WTC11 (cell line): ENCODE measurements around the gene ESPN. TPM values are rescaled to one million over a fixed set of nuclear protein-coding genes. Genes with fewer than 3 reads are reported as not detected.

ENCODE experiments used
- ATAC-seq: fragments of 200-7000 bp; cut with Tn5 transposase; 2 replicates; pipeline ENCODE4 v1.10.0; 2021; ENCODE audit warnings: mild to moderate bottlenecking, moderate library complexity
- CTCF ChIA-PET: fragments of 300-600 bp; sonication (Branson Sonifier 250); formaldehyde crosslinking; loops from one replicate; lab custom pipeline; 2021; ENCODE audit warnings: antibody characterized with exemption; lab: Charles Lee
- POLR2A ChIA-PET: fragments of 350-600 bp; sonication (Branson Sonifier 250); formaldehyde crosslinking; loops from one replicate; lab custom pipeline; 2021; ENCODE audit warnings: antibody characterized with exemption; lab: Charles Lee
- DNase-seq: peaks from one replicate; pipeline ENCODE4 v3.0.0; 2021; ENCODE audit warnings: low spot score
- H3K27ac Mint-ChIP-seq: 2 replicates; pipeline ENCODE4 v1.8.0; 2021; ENCODE audit warnings: mixed read lengths
- H3K27me3 Mint-ChIP-seq: 2 replicates; pipeline ENCODE4 v1.8.0; 2021; ENCODE audit warnings: low read depth, mild to moderate bottlenecking, moderate library complexity, mixed read lengths
- H3K36me3 Mint-ChIP-seq: 2 replicates; pipeline ENCODE4 v1.8.0; 2021; ENCODE audit warnings: mixed read lengths
- H3K4me1 Mint-ChIP-seq: 2 replicates; pipeline ENCODE4 v1.8.0; 2022; ENCODE audit warnings: mixed read lengths
- H3K4me3 Mint-ChIP-seq: 2 replicates; pipeline ENCODE4 v1.8.0; 2021; ENCODE audit warnings: mild to moderate bottlenecking, moderate library complexity, mixed read lengths
- H3K9me3 Mint-ChIP-seq: 2 replicates; pipeline ENCODE4 v1.8.0; 2021; ENCODE audit warnings: mixed read lengths
- FOXJ3 ChIP-seq: sonication (generic); formaldehyde crosslinking; IDR thresholded peaks from 2 replicates; pipeline ENCODE4 v1.9.0; 2021; ENCODE audit warnings: missing genetic modification reagents, mild to moderate bottlenecking, borderline replicate concordance
- GRHL2 ChIP-seq: fragments of 250-450 bp; sonication (Bioruptor Pico); IDR thresholded peaks from 2 replicates; pipeline ENCODE4 v1.8.0; 2022; ENCODE audit warnings: mild to moderate bottlenecking, moderate library complexity; ENCODE audit not compliant: insufficient replicate concordance, severe bottlenecking
- HMGA2 ChIP-seq: fragments of 250-450 bp; sonication (Bioruptor Pico); IDR thresholded peaks from 2 replicates; pipeline ENCODE4 v1.4.0; 2021; ENCODE audit warnings: mild to moderate bottlenecking, moderate library complexity
- JAZF1 ChIP-seq: fragments of 250-450 bp; sonication (Bioruptor Pico); IDR thresholded peaks from 2 replicates; pipeline ENCODE4 v1.9.0; 2021; ENCODE audit warnings: moderate library complexity, mild to moderate bottlenecking, inconsistent platforms
- NFE2L1 ChIP-seq: sonication (generic); formaldehyde crosslinking; IDR thresholded peaks from 2 replicates; pipeline ENCODE4 v1.8.1; 2023; ENCODE audit warnings: missing genetic modification reagents
- NR2C2 ChIP-seq: sonication (generic); formaldehyde crosslinking; IDR thresholded peaks from 2 replicates; pipeline ENCODE4 v1.8.0; 2022; ENCODE audit warnings: mild to moderate bottlenecking, missing genetic modification reagents
- SMAD3 ChIP-seq: sonication (generic); formaldehyde crosslinking; IDR thresholded peaks from 2 replicates; pipeline ENCODE4 v1.8.0; 2022; ENCODE audit warnings: missing genetic modification reagents, mild to moderate bottlenecking, borderline replicate concordance
- ZNF121 ChIP-seq: sonication (generic); formaldehyde crosslinking; IDR thresholded peaks from 2 replicates; pipeline ENCODE4 v1.8.0; 2023; ENCODE audit warnings: missing genetic modification reagents
- ZNF232 ChIP-seq: sonication (generic); formaldehyde crosslinking; IDR thresholded peaks from 2 replicates; pipeline ENCODE4 v1.8.0; 2022; ENCODE audit warnings: mild to moderate bottlenecking, missing genetic modification reagents
- total RNA-seq: library from RNA; stranded (reverse); gene quantifications from 3 replicates; pipeline ENCODE4 v1.2.3, GENCODE V29; 2021
- TF ChIP-seq, protein P1 (sequence below): sonication (generic); formaldehyde crosslinking; IDR thresholded peaks from 2 replicates; pipeline ENCODE4 v1.8.0; 2022; ENCODE audit warnings: missing genetic modification reagents
- TF ChIP-seq, protein P2 (sequence below): fragments of 250-450 bp; sonication (Bioruptor Pico); IDR thresholded peaks from 2 replicates; pipeline ENCODE4 v1.9.0; 2021; ENCODE audit warnings: mild to moderate bottlenecking
- TF ChIP-seq, protein P3 (sequence below): sonication (generic); formaldehyde crosslinking; IDR thresholded peaks from 2 replicates; pipeline ENCODE4 v1.8.1; 2022; ENCODE audit warnings: low read depth, mild to moderate bottlenecking, moderate library complexity, missing genetic modification reagents, borderline replicate concordance
- TF ChIP-seq, protein P4 (sequence below): sonication (generic); formaldehyde crosslinking; conservative IDR thresholded peaks from 2 replicates; pipeline ENCODE4 v1.8.1; 2023; ENCODE audit warnings: mild to moderate bottlenecking, low read depth, missing genetic modification reagents, moderate library complexity
- TF ChIP-seq, protein P5 (sequence below): sonication (generic); formaldehyde crosslinking; IDR thresholded peaks from 2 replicates; pipeline ENCODE4 v1.8.1; 2023; ENCODE audit warnings: mild to moderate bottlenecking, missing genetic modification reagents, moderate library complexity
- TF ChIP-seq, protein P6 (sequence below): fragments of 250-450 bp; sonication (Bioruptor Pico); conservative IDR thresholded peaks from 2 replicates; pipeline ENCODE4 v1.9.0; 2021; ENCODE audit warnings: mild to moderate bottlenecking
- TF ChIP-seq, protein P7 (sequence below): sonication (generic); formaldehyde crosslinking; IDR thresholded peaks from 2 replicates; pipeline ENCODE4 v1.8.0; 2022; ENCODE audit warnings: mild to moderate bottlenecking, missing genetic modification reagents

Gene ESPN
- total RNA-seq, 1 experiment from 2014 or later: 46.1 TPM

DNA sequence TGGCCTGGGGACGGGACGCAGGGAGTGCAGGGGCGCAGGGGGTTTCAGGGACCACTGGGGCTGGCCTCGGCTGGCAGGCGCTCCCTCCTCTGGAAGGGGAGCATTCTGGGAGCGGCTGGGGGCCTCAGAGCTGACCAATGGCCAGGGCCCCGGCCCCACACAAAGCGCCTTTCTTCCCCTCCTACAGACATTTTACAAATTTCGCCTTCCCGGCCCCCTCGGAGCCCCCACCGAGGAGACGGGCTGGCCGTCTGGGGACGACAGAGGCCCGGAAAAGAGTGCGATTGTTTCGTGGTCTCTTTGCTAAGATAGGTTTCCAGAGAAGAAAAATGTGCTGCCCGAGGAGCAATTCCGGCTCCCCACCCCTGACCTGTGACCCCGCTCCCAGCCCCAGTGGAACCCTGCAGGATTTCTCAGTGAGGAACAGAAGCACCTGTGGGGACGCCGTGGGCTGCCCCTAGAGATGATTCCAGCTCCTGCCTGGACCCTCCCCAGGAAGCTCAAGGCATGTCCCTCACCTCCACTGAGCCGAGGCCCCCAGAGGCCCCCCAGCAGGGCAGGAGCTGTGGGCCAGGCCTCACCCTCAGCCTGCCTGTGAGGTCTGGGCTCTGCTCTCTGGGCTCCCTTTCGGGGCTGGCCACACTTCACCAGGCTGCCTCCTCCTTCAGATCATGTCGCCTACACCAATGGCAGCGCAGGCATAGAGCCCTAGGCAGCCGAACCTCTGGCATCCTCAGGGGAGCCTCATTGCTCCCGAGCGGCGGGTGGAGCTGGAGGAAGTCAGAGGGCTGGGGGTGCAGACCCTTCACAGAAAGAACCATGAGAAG, 81.8 kb downstream of the ESPN start:
- ATAC-seq (no peak), DNase-seq (no peak)
- Mint-ChIP-seq H3K27me3 (peaks cover under 1% of the 10 kb centered on the region), H3K27ac (no peak overlapping the region), H3K36me3 (no peaks in the 10 kb centered on the region), H3K9me3 (no peaks in the 10 kb centered on the region), H3K4me1 (no peaks in the 10 kb centered on the region), H3K4me3 (no peak overlapping the region)
- POLR2A ChIA-PET: interaction anchor here (0.6 kb wide), 1 partner anchor 290 kb away, joined by 3 read pairs; no protein-coding TSS in a partner anchor
- no peak for TF ChIP-seq NFE2L1
- TF ChIP-seq, protein P1, sequence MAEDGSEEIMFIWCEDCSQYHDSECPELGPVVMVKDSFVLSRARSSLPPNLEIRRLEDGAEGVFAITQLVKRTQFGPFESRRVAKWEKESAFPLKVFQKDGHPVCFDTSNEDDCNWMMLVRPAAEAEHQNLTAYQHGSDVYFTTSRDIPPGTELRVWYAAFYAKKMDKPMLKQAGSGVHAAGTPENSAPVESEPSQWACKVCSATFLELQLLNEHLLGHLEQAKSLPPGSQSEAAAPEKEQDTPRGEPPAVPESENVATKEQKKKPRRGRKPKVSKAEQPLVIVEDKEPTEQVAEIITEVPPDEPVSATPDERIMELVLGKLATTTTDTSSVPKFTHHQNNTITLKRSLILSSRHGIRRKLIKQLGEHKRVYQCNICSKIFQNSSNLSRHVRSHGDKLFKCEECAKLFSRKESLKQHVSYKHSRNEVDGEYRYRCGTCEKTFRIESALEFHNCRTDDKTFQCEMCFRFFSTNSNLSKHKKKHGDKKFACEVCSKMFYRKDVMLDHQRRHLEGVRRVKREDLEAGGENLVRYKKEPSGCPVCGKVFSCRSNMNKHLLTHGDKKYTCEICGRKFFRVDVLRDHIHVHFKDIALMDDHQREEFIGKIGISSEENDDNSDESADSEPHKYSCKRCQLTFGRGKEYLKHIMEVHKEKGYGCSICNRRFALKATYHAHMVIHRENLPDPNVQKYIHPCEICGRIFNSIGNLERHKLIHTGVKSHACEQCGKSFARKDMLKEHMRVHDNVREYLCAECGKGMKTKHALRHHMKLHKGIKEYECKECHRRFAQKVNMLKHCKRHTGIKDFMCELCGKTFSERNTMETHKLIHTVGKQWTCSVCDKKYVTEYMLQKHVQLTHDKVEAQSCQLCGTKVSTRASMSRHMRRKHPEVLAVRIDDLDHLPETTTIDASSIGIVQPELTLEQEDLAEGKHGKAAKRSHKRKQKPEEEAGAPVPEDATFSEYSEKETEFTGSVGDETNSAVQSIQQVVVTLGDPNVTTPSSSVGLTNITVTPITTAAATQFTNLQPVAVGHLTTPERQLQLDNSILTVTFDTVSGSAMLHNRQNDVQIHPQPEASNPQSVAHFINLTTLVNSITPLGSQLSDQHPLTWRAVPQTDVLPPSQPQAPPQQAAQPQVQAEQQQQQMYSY (CRISPR knock-in tag): no peak
- TF ChIP-seq, protein P2, sequence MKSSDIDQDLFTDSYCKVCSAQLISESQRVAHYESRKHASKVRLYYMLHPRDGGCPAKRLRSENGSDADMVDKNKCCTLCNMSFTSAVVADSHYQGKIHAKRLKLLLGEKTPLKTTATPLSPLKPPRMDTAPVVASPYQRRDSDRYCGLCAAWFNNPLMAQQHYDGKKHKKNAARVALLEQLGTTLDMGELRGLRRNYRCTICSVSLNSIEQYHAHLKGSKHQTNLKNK (CRISPR knock-in tag): no peak
- TF ChIP-seq JAZF1: no peak
- TF ChIP-seq, protein P3, sequence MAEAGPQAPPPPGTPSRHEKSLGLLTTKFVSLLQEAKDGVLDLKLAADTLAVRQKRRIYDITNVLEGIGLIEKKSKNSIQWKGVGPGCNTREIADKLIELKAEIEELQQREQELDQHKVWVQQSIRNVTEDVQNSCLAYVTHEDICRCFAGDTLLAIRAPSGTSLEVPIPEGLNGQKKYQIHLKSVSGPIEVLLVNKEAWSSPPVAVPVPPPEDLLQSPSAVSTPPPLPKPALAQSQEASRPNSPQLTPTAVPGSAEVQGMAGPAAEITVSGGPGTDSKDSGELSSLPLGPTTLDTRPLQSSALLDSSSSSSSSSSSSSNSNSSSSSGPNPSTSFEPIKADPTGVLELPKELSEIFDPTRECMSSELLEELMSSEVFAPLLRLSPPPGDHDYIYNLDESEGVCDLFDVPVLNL (CRISPR knock-in tag): no peak
- no peak for TF ChIP-seq NR2C2
- TF ChIP-seq, protein P4, sequence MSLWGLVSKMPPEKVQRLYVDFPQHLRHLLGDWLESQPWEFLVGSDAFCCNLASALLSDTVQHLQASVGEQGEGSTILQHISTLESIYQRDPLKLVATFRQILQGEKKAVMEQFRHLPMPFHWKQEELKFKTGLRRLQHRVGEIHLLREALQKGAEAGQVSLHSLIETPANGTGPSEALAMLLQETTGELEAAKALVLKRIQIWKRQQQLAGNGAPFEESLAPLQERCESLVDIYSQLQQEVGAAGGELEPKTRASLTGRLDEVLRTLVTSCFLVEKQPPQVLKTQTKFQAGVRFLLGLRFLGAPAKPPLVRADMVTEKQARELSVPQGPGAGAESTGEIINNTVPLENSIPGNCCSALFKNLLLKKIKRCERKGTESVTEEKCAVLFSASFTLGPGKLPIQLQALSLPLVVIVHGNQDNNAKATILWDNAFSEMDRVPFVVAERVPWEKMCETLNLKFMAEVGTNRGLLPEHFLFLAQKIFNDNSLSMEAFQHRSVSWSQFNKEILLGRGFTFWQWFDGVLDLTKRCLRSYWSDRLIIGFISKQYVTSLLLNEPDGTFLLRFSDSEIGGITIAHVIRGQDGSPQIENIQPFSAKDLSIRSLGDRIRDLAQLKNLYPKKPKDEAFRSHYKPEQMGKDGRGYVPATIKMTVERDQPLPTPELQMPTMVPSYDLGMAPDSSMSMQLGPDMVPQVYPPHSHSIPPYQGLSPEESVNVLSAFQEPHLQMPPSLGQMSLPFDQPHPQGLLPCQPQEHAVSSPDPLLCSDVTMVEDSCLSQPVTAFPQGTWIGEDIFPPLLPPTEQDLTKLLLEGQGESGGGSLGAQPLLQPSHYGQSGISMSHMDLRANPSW (CRISPR knock-in tag): no peak
- TF ChIP-seq, protein P5, sequence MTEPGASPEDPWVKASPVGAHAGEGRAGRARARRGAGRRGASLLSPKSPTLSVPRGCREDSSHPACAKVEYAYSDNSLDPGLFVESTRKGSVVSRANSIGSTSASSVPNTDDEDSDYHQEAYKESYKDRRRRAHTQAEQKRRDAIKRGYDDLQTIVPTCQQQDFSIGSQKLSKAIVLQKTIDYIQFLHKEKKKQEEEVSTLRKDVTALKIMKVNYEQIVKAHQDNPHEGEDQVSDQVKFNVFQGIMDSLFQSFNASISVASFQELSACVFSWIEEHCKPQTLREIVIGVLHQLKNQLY (CRISPR knock-in tag): no peak
- TF ChIP-seq, protein P6, sequence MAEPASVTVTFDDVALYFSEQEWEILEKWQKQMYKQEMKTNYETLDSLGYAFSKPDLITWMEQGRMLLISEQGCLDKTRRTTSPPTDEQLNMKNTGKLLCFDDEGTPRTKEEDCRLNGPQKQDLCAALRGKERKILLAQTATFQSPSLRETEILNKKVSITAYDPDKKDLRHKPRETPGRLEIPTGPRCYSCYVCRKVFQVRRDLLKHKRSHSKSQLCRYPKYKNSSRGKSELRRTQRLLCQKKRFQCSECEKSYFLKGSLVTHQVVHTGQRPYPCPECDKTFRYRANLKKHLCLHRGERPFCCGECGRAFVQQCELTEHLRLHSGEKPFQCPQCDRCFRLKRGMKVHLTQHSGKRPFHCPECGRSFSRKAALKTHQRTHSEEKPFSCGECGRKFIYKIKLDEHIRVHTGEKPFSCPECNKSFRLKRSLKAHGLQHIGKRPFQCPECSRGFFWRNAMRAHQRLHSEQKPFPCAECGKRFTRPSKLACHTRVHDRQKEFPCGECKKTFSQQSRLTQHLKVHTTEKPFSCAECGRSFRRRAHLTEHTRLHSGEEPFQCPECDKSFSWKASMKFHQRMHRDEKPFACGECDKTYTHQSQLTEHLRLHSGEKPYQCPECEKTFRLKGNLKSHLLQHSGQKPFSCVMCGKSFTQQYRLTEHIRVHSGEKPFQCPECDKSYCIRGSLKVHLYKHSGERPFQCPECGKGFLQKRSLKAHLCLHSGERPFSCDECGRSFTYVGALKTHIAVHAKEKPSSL (CRISPR knock-in tag): no peak
- no peak for TF ChIP-seq GRHL2 (CRISPR knock-in tag)
- no peak for TF ChIP-seq FOXJ3 (CRISPR knock-in tag)
- no peak for TF ChIP-seq ZNF232 (CRISPR knock-in tag)
- TF ChIP-seq SMAD3 (CRISPR knock-in tag): no peak
- no peak for TF ChIP-seq HMGA2 (CRISPR knock-in tag)
- no peak for TF ChIP-seq ZNF121 (CRISPR knock-in tag)
- TF ChIP-seq, protein P7, sequence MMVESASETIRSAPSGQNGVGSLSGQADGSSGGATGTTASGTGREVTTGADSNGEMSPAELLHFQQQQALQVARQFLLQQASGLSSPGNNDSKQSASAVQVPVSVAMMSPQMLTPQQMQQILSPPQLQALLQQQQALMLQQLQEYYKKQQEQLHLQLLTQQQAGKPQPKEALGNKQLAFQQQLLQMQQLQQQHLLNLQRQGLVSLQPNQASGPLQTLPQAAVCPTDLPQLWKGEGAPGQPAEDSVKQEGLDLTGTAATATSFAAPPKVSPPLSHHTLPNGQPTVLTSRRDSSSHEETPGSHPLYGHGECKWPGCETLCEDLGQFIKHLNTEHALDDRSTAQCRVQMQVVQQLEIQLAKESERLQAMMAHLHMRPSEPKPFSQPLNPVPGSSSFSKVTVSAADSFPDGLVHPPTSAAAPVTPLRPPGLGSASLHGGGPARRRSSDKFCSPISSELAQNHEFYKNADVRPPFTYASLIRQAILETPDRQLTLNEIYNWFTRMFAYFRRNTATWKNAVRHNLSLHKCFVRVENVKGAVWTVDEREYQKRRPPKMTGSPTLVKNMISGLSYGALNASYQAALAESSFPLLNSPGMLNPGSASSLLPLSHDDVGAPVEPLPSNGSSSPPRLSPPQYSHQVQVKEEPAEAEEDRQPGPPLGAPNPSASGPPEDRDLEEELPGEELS (CRISPR knock-in tag): no peak
- CTCF ChIA-PET: interaction anchor here (0.6 to 5.3 kb wide), 4 partner anchors 18 to 92 kb away, joined by 4 to 25 read pairs (median 5); no protein-coding TSS in a partner anchor
